ENCODE data around the gene GNA14. TPM values are rescaled to one million over a fixed set of nuclear protein-coding genes. Genes with fewer than 3 reads are reported as not detected.

GNA14 gene
- polyA plus RNA-seq, 1 donor from 2014 or later, result 0.40 TPM

DNA sequence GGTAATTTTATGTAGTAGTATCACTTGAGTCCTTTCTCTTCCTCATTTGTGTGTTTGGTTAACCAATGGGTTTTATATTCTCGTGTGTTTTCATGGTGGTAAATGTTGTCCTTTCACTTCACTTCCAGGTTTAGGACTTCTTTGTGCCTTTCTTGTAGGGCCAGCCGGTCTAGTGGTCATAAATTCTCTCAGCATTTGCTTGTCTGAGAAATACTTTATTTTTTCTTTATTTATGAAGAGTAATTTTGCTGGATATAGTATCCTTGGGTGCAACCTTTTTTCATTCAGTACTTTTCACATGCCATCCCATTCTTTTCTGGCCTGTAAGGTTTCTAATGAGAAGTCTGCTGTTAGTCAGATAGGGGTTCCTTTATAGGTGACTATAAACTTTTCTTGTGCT, 107.1 kb downstream of the GNA14 start:
- Histone ChIP-seq H3K36me3 (ENCODE audit: insufficient read depth, low read length) (no peaks in the 10 kb centered on the region), H3K4me3 (ENCODE audit: low read length) (no peak overlapping the region), H3K79me2 (replicated peaks; ENCODE audit: insufficient read depth, low read length) (no peaks in the 10 kb centered on the region), H3K27ac (ENCODE audit: low read length) (no peak overlapping the region), H3K9ac (ENCODE audit: low read length) (no peak overlapping the region), H2AFZ (ENCODE audit: low read depth, low read length) (no peak overlapping the region), H3K27me3 (ENCODE audit: insufficient read depth, low read depth, low read length) (no peaks in the 10 kb centered on the region), H3F3A (ENCODE audit: insufficient read depth, low read length, poor library complexity, severe bottlenecking) (no peaks in the 10 kb centered on the region), H4K20me1 (ENCODE audit: insufficient read depth) (no peaks in the 10 kb centered on the region), H3K9me3 (ENCODE audit: low read length) (peaks cover 13% of the 10 kb centered on the region), H3K4me2 (ENCODE audit: low read length) (no peak overlapping the region), H3K9me2 (ENCODE audit: insufficient read depth, low read length) (no peaks in the 10 kb centered on the region)
- TF ChIP-seq POLR2AphosphoS5 (IDR thresholded peaks at IDR 0.05) (no peak), EZH2 (IDR thresholded peaks at IDR 0.05; ENCODE audit: borderline replicate concordance, insufficient read depth, low read length, poor library complexity, severe bottlenecking) (no peak), RAD21 (conservative IDR thresholded peaks at IDR 0.05) (no peak)
- TF ChIP-seq, protein P1, sequence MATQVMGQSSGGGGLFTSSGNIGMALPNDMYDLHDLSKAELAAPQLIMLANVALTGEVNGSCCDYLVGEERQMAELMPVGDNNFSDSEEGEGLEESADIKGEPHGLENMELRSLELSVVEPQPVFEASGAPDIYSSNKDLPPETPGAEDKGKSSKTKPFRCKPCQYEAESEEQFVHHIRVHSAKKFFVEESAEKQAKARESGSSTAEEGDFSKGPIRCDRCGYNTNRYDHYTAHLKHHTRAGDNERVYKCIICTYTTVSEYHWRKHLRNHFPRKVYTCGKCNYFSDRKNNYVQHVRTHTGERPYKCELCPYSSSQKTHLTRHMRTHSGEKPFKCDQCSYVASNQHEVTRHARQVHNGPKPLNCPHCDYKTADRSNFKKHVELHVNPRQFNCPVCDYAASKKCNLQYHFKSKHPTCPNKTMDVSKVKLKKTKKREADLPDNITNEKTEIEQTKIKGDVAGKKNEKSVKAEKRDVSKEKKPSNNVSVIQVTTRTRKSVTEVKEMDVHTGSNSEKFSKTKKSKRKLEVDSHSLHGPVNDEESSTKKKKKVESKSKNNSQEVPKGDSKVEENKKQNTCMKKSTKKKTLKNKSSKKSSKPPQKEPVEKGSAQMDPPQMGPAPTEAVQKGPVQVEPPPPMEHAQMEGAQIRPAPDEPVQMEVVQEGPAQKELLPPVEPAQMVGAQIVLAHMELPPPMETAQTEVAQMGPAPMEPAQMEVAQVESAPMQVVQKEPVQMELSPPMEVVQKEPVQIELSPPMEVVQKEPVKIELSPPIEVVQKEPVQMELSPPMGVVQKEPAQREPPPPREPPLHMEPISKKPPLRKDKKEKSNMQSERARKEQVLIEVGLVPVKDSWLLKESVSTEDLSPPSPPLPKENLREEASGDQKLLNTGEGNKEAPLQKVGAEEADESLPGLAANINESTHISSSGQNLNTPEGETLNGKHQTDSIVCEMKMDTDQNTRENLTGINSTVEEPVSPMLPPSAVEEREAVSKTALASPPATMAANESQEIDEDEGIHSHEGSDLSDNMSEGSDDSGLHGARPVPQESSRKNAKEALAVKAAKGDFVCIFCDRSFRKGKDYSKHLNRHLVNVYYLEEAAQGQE (IDR thresholded peaks at IDR 0.05; ENCODE audit: borderline replicate concordance), result no peak

DNA sequence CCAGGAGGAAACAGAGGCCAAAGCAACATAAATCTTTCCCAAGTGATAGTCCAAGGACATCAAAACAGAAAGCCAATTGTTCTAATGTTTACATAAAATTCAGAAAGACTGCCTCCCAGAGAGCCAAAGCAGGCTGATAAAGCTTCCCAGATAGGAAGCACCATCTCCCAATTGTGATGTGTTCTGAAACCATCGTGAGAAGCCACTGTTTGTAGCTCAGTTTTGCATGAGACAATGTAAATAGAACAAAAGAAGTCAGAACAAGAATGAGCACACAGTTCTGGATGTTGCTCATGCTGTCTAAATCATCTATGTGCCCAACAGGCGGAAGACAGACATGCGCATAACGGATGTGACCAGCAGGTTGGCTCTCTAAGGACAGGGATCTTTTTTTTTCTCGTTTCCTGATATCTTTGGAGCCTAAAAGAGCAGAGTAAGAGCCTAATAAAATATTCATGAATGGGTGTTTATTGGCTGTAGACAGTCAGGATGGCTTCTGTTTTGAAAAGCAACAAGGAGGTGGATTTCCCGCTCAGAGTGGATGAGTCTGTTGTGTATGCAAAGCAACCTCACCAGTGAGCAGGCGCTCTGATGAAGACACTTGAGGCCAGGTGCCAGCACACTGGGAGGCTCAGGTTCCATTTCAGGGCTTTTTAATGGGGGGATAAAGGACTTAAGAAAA, 113.6 kb downstream of the GNA14 start:
- H4K20me1 ChIP-seq (ENCODE audit: insufficient read depth), result no peaks in the 10 kb centered on the region
- H3K79me2 ChIP-seq (replicated peaks; ENCODE audit: insufficient read depth, low read length), result no peaks in the 10 kb centered on the region
- H3K27me3 ChIP-seq (ENCODE audit: insufficient read depth, low read depth, low read length), result no peaks in the 10 kb centered on the region
- no peak overlapping the region for H3K27ac ChIP-seq (ENCODE audit: low read length)
- H3K36me3 ChIP-seq (ENCODE audit: insufficient read depth, low read length), result no peaks in the 10 kb centered on the region
- no peak for TF ChIP-seq SMC3 (conservative IDR thresholded peaks at IDR 0.05; ENCODE audit: poor library complexity)
- no peak for TF ChIP-seq RAD21 (conservative IDR thresholded peaks at IDR 0.05)
- TF ChIP-seq, protein P1 (IDR thresholded peaks at IDR 0.05; ENCODE audit: borderline replicate concordance), result no peak
- TF ChIP-seq MXI1 (conservative IDR thresholded peaks at IDR 0.05; ENCODE audit: poor library complexity, severe bottlenecking), result no peak
- TF ChIP-seq EP300 (conservative IDR thresholded peaks at IDR 0.05; ENCODE audit: poor library complexity, severe bottlenecking), result no peak
- TF ChIP-seq, protein P2, sequence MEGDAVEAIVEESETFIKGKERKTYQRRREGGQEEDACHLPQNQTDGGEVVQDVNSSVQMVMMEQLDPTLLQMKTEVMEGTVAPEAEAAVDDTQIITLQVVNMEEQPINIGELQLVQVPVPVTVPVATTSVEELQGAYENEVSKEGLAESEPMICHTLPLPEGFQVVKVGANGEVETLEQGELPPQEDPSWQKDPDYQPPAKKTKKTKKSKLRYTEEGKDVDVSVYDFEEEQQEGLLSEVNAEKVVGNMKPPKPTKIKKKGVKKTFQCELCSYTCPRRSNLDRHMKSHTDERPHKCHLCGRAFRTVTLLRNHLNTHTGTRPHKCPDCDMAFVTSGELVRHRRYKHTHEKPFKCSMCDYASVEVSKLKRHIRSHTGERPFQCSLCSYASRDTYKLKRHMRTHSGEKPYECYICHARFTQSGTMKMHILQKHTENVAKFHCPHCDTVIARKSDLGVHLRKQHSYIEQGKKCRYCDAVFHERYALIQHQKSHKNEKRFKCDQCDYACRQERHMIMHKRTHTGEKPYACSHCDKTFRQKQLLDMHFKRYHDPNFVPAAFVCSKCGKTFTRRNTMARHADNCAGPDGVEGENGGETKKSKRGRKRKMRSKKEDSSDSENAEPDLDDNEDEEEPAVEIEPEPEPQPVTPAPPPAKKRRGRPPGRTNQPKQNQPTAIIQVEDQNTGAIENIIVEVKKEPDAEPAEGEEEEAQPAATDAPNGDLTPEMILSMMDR (IDR thresholded peaks at IDR 0.05; ENCODE audit: poor library complexity, severe bottlenecking), result no peak
- TF ChIP-seq POLR2AphosphoS5 (IDR thresholded peaks at IDR 0.05), result no peak
- no peak for TF ChIP-seq TAF1 (IDR thresholded peaks at IDR 0.05; ENCODE audit: low read depth)
- no peak for TF ChIP-seq EZH2 (IDR thresholded peaks at IDR 0.05; ENCODE audit: borderline replicate concordance, insufficient read depth, low read length, poor library complexity, severe bottlenecking)
- H3K9me2 ChIP-seq (ENCODE audit: insufficient read depth, low read length), result no peaks in the 10 kb centered on the region
- H3K9ac ChIP-seq (ENCODE audit: low read length), result no peak overlapping the region
- no peak overlapping the region for H3K4me2 ChIP-seq (ENCODE audit: low read length)
- H3K4me3 ChIP-seq (ENCODE audit: low read length), result no peak overlapping the region
- H2AFZ ChIP-seq (ENCODE audit: low read depth, low read length), result no peak overlapping the region
- no peaks in the 10 kb centered on the region for H3F3A ChIP-seq (ENCODE audit: insufficient read depth, low read length, poor library complexity, severe bottlenecking)
- peaks cover 6% of the 10 kb centered on the region for H3K9me3 ChIP-seq (ENCODE audit: low read length)
